HG02642 (cell line): ENCODE data around the gene SCAI.
"Not testable (repeated sequence)": the region's sequence is repeated elsewhere in the genome, so short reads cannot be mapped to it uniquely, and the experiment has no call there.

Source experiments
- ATAC-seq: cut with Tn5 transposase; IDR thresholded peaks from one replicate; pipeline ENCODE4 v1.9.1; 2021; ENCODE audit warnings: mild to moderate bottlenecking; ENCODE audit not compliant: unreplicated experiment, poor library complexity

The SCAI gene

GRCh38 chr9:125150349-125151245, 7.3 kb upstream of the SCAI start:
- ATAC-seq = no peak

- no peak for ATAC-seq
These were observed 4.1 kb upstream of the SCAI start for GRCh38 chr9:125147401-125147951.

GRCh38 chr9:125146247-125146646, 2.9 kb upstream of the SCAI start:
- ATAC-seq = no peak

GRCh38 chr9:125145425-125145824, 2.1 kb upstream of the SCAI start:
- no peak for ATAC-seq

GRCh38 chr9:125142560-125143376, 560 bp downstream of the SCAI start:
- no peak for ATAC-seq

GRCh38 chr9:125141751-125142150, 1.6 kb downstream of the SCAI start:
- ATAC-seq = no peak

- no peak for ATAC-seq
These were observed 2.1 kb downstream of the SCAI start for GRCh38 chr9:125141251-125141650.

- ATAC-seq = no peak
These were observed 2.8 kb downstream of the SCAI start for GRCh38 chr9:125140576-125140975.

- no peak for ATAC-seq
These were observed 6.1 kb downstream of the SCAI start for GRCh38 chr9:125137200-125137599.

GRCh38 chr9:125134976-125135375, 8.4 kb downstream of the SCAI start:
- ATAC-seq = no peak

GRCh38 chr9:125133403-125134329, 9.7 kb downstream of the SCAI start:
- no peak for ATAC-seq

GRCh38 chr9:125131778-125132177, 11.6 kb downstream of the SCAI start:
- ATAC-seq = no peak

- peak; percentile 88 for ATAC-seq
These were observed 17.1 kb downstream of the SCAI start for GRCh38 chr9:125126019-125126746.

- ATAC-seq = no peak
These were observed 17.8 kb downstream of the SCAI start for GRCh38 chr9:125125523-125125922.

GRCh38 chr9:125121146-125121545, 22.2 kb downstream of the SCAI start:
- ATAC-seq = no peak

- ATAC-seq = no peak
These were observed 23.6 kb downstream of the SCAI start for GRCh38 chr9:125119643-125120286.

- ATAC-seq = not testable (repeated sequence)
These were observed 24.6 kb downstream of the SCAI start for GRCh38 chr9:125118696-125119095.

GRCh38 chr9:125114503-125114902, 28.8 kb downstream of the SCAI start:
- ATAC-seq = not testable (repeated sequence)

GRCh38 chr9:125110464-125110863, 32.9 kb downstream of the SCAI start:
- ATAC-seq = no peak
